Thymus (tissue), 11 donors: ENCODE data around the gene JARID2. TPM values are rescaled to one million over a fixed set of nuclear protein-coding genes. Genes with fewer than 3 reads are reported as not detected.
A peak's percentile ranks its signal among the peaks of the same experiment; 100 is the strongest.

ENCODE experiments used
- DNase-seq, 9 donors: peaks; one replicate each; pipeline ENCODE4 v3.0.0-alpha.2; 2013; ENCODE audit warnings: low spot score in 9 of 9, low read depth in 6 of 9, missing footprints in 1 of 9
- H3K27ac ChIP-seq, 2 donors: one replicate each; pipeline ENCODE4 v1.5.1; 2013; ENCODE audit warnings: control low read depth in 1 of 2, low read depth in 1 of 2, low read length in 1 of 2, mild to moderate bottlenecking in 1 of 2, moderate library complexity in 1 of 2
- H3K27me3 ChIP-seq, 2 donors: one replicate each; pipeline ENCODE4 v1.5.1; 2013; ENCODE audit warnings: low read length in 1 of 2; ENCODE audit not compliant: control insufficient read depth in 2 of 2, insufficient read depth in 1 of 2
- H3K36me3 ChIP-seq, 2 donors: one replicate each; pipeline ENCODE4 v1.5.1; 2013; ENCODE audit warnings: low read length in 1 of 2, mild to moderate bottlenecking in 1 of 2, moderate library complexity in 1 of 2; ENCODE audit not compliant: control insufficient read depth in 2 of 2, insufficient read depth in 2 of 2
- H3K4me1 ChIP-seq, 2 donors: one replicate each; pipeline ENCODE4 v1.5.1; 2013; ENCODE audit warnings: low read length in 2 of 2; ENCODE audit not compliant: control insufficient read depth in 2 of 2, insufficient read depth in 2 of 2
- H3K4me3 ChIP-seq, 2 donors: one replicate each; pipeline ENCODE4 v1.5.1; 2013; ENCODE audit warnings: low read length in 2 of 2, control low read depth in 1 of 2, mild to moderate bottlenecking in 1 of 2
- H3K9me3 ChIP-seq, 2 donors: one replicate each; pipeline ENCODE4 v1.5.1; 2013; ENCODE audit warnings: low read length in 1 of 2, mild to moderate bottlenecking in 1 of 2; ENCODE audit not compliant: control insufficient read depth in 2 of 2, insufficient read depth in 1 of 2
- WGBS: extraction: QIAGEN DNeasy Blood & Tissue Kit; methylation state at CpG from one replicate; pipeline ENCODE4 v1.1.7; 2013; 5-methylcytosine and 5-hydroxymethylcytosine counted together
- polyA plus RNA-seq: library from polyadenylated mRNA; stranded (reverse); fragments of 200-250 nt; gene quantifications from one replicate; pipeline ENCODE4 v1.2.3, GENCODE V29; 2013
- total RNA-seq: library from RNA; stranded (reverse); fragments of 120-200 nt; gene quantifications from one replicate; pipeline ENCODE4 v1.2.4, GENCODE V29; 2013
- donor health status: healthy.

JARID2 gene
- total and polyA plus RNA-seq, 2 donors: 15.8 to 20.9 TPM

- no peak overlapping the region for H3K4me3 ChIP-seq
- DNase-seq: no peak
- no peak overlapping the region for H3K27ac ChIP-seq
- no peaks in the 10 kb centered on the region for H3K27me3 ChIP-seq
- no peaks in the 10 kb centered on the region for H3K9me3 ChIP-seq
- WGBS: 90% methylated on average over 12 of the region's 12 CpGs
- peaks cover 23 to 52% of the 10 kb centered on the region in 2 donors for H3K4me1 ChIP-seq
- peaks cover 0 to 10% of the 10 kb centered on the region in 2 donors for H3K36me3 ChIP-seq
Observed at GRCh38 chr6:15429141-15430110, 183.6 kb downstream of the JARID2 start.

GRCh38 chr6:15430186-15430585 lies 184.3 kb downstream of the JARID2 start:
- no peak overlapping the region for H3K4me3 ChIP-seq
- 96% methylated on average over 2 of the region's 2 CpGs for WGBS
- H3K4me1 ChIP-seq: peaks cover 23 to 52% of the 10 kb centered on the region in 2 donors
- no peaks in the 10 kb centered on the region for H3K9me3 ChIP-seq
- H3K36me3 ChIP-seq: peaks cover 0 to 9% of the 10 kb centered on the region in 2 donors
- H3K27ac ChIP-seq: no peak overlapping the region
- H3K27me3 ChIP-seq: no peaks in the 10 kb centered on the region
- no peak for DNase-seq

GRCh38 chr6:15430931-15431405 lies 185.1 kb downstream of the JARID2 start:
- no peak for DNase-seq
- Histone ChIP-seq H3K4me3 (no peak overlapping the region), H3K4me1 (peaks cover 23 to 48% of the 10 kb centered on the region in 2 donors), H3K27ac (no peak overlapping the region), H3K36me3 (peaks cover 0 to under 1% of the 10 kb centered on the region in 2 donors), H3K27me3 (no peaks in the 10 kb centered on the region), H3K9me3 (no peaks in the 10 kb centered on the region)
- WGBS: 98% methylated on average over 6 of the region's 6 CpGs

- H3K27me3 ChIP-seq: no peaks in the 10 kb centered on the region
- no peaks in the 10 kb centered on the region for H3K36me3 ChIP-seq
- H3K27ac ChIP-seq: no peak overlapping the region
- H3K4me3 ChIP-seq: no peak overlapping the region
- no peaks in the 10 kb centered on the region for H3K9me3 ChIP-seq
- H3K4me1 ChIP-seq: peaks cover 23 to 42% of the 10 kb centered on the region in 2 donors
- WGBS: 94% methylated on average over 9 of the region's 9 CpGs
- DNase-seq: no peak
Observed at GRCh38 chr6:15431762-15432483, 186.1 kb downstream of the JARID2 start.

- H3K4me1 ChIP-seq: peaks cover 17 to 34% of the 10 kb centered on the region in 2 donors
- WGBS: 30% methylated on average over 2 of the region's 2 CpGs
- peak overlapping the region in 1 of 2 donors; percentile 6 for H3K27ac ChIP-seq
- H3K36me3 ChIP-seq: peaks cover 0 to 3% of the 10 kb centered on the region in 2 donors
- H3K9me3 ChIP-seq: no peaks in the 10 kb centered on the region
- no peaks in the 10 kb centered on the region for H3K27me3 ChIP-seq
- H3K4me3 ChIP-seq: no peak overlapping the region
- DNase-seq: no peak
Observed at GRCh38 chr6:15433511-15433861, 187.6 kb downstream of the JARID2 start.

- Histone ChIP-seq H3K9me3 (no peaks in the 10 kb centered on the region), H3K36me3 (peaks cover 0 to 3% of the 10 kb centered on the region in 2 donors), H3K4me1 (peaks cover 16 to 37% of the 10 kb centered on the region in 2 donors), H3K27ac (no peak overlapping the region), H3K4me3 (no peak overlapping the region), H3K27me3 (no peaks in the 10 kb centered on the region)
- no peak for DNase-seq
- WGBS: 94% methylated on average over 1 of the region's 1 CpG
Observed at GRCh38 chr6:15434263-15434662, 188.4 kb downstream of the JARID2 start.

- DNase-seq: no peak
- H3K4me1 ChIP-seq: peaks cover 16 to 40% of the 10 kb centered on the region in 2 donors
- no peak overlapping the region for H3K27ac ChIP-seq
- H3K9me3 ChIP-seq: no peaks in the 10 kb centered on the region
- H3K4me3 ChIP-seq: no peak overlapping the region
- no peaks in the 10 kb centered on the region for H3K27me3 ChIP-seq
- 97% methylated on average over 2 of the region's 2 CpGs for WGBS
- H3K36me3 ChIP-seq: peaks cover 0 to 3% of the 10 kb centered on the region in 2 donors
Observed at GRCh38 chr6:15434823-15435380, 189.0 kb downstream of the JARID2 start.

GRCh38 chr6:15435468-15435867 lies 189.6 kb downstream of the JARID2 start:
- no peak overlapping the region for H3K27ac ChIP-seq
- WGBS: 98% methylated on average over 1 of the region's 1 CpG
- no peak for DNase-seq
- H3K36me3 ChIP-seq: peaks cover 0 to 3% of the 10 kb centered on the region in 2 donors
- H3K4me3 ChIP-seq: no peak overlapping the region
- peaks cover 16 to 45% of the 10 kb centered on the region in 2 donors for H3K4me1 ChIP-seq
- H3K9me3 ChIP-seq: no peaks in the 10 kb centered on the region
- H3K27me3 ChIP-seq: no peaks in the 10 kb centered on the region
